Upper lobe of left lung (tissue), 4 donors: Measurements from ENCODE around the gene RNF40.

ENCODE experiments used
- CTCF ChIP-seq, 6 experiments: fragments of 450-650 bp in 4 of 6; fragments of 200-600 bp in 2 of 6; sonication (generic) in 2 of 6; IDR thresholded peaks; one replicate each; pipeline ENCODE4 v1.5.1; 2016 to 2019; ENCODE audit warnings: antibody characterized with exemption in 6 of 6
- EP300 ChIP-seq, 4 donors: sonication (generic); formaldehyde crosslinking; IDR thresholded peaks; one replicate each; pipeline ENCODE4 v1.5.1; 2017; ENCODE audit warnings: antibody characterized with exemption in 4 of 4, control low read depth in 2 of 4

GRCh38 chr16:30778549-30779244 is 16.6 kb downstream of the RNF40 start:
- TF ChIP-seq CTCF (IDR thresholded peaks at IDR 0.05), result no peak
- no peak for TF ChIP-seq EP300 (IDR thresholded peaks at IDR 0.05)
